ENCODE measurements around the gene GJE1. TPM values are rescaled to one million over a fixed set of nuclear protein-coding genes. Genes with fewer than 3 reads are reported as not detected.

The GJE1 gene
- total RNA-seq, 2 donors from 2014 or later, result not detected

DNA sequence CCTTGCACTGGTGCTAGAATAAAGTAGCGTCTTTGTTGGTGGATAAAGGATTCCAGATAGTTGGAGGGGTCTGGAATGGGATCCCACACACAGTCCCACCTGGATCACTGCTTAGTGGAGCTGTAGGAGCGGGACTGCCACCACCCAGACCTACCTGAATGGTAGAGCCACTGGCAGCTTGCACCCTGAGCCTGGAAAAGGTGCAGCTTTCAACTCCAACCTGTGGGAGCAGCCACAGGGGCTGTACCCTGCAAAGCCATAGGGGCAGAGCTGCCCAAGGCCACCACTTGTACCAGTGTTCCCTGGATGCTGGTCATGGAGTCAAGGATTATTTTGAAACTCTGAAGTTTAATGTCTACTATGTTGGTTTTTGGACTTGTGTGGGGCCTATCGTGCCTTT lies 41.3 kb downstream of the GJE1 start:
- H3K9me3 ChIP-seq (ENCODE audit: control insufficient read depth, low read length), result no peaks in the 10 kb centered on the region
- H3K36me3 Mint-ChIP-seq (ENCODE audit: low read depth), result peaks cover 42% of the 10 kb centered on the region
- no peak overlapping the region for H3K27ac Mint-ChIP-seq
- no peak overlapping the region for H3K9ac ChIP-seq (ENCODE audit: extremely low read depth, low read length, poor library complexity, severe bottlenecking)
- H3K4me1 ChIP-seq (ENCODE audit: control insufficient read depth, insufficient read depth, low read length), result no peaks in the 10 kb centered on the region
- no peaks in the 10 kb centered on the region for H3K4me1 Mint-ChIP-seq
- WGBS, 2 experiments (ENCODE audit: insufficient coverage in 1 of 2, insufficient read length in 1 of 2), result 97% methylated on average over 3 of the region's 3 CpGs; no CpG with 5 or more reads in 1 of the 2 experiments
- no peaks in the 10 kb centered on the region for H3K27me3 ChIP-seq (ENCODE audit: control insufficient read depth, insufficient read depth, low read length, poor library complexity, severe bottlenecking)
- no peak for DNase-seq
- no peak overlapping the region for H3K4me3 Mint-ChIP-seq
- H3K4me3 ChIP-seq (ENCODE audit: low read length), result no peak overlapping the region
- H3K9me3 Mint-ChIP-seq, result no peaks in the 10 kb centered on the region
- H3K36me3 ChIP-seq (ENCODE audit: control insufficient read depth, insufficient read depth, low read length), result peaks cover 62% of the 10 kb centered on the region
- TF ChIP-seq, protein P1, sequence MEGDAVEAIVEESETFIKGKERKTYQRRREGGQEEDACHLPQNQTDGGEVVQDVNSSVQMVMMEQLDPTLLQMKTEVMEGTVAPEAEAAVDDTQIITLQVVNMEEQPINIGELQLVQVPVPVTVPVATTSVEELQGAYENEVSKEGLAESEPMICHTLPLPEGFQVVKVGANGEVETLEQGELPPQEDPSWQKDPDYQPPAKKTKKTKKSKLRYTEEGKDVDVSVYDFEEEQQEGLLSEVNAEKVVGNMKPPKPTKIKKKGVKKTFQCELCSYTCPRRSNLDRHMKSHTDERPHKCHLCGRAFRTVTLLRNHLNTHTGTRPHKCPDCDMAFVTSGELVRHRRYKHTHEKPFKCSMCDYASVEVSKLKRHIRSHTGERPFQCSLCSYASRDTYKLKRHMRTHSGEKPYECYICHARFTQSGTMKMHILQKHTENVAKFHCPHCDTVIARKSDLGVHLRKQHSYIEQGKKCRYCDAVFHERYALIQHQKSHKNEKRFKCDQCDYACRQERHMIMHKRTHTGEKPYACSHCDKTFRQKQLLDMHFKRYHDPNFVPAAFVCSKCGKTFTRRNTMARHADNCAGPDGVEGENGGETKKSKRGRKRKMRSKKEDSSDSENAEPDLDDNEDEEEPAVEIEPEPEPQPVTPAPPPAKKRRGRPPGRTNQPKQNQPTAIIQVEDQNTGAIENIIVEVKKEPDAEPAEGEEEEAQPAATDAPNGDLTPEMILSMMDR (conservative IDR thresholded peaks at IDR 0.05), result no peak
- H3K27me3 Mint-ChIP-seq (ENCODE audit: insufficient read depth), result no peaks in the 10 kb centered on the region
- no peak overlapping the region for H3K27ac ChIP-seq (ENCODE audit: low read depth, low read length)

DNA sequence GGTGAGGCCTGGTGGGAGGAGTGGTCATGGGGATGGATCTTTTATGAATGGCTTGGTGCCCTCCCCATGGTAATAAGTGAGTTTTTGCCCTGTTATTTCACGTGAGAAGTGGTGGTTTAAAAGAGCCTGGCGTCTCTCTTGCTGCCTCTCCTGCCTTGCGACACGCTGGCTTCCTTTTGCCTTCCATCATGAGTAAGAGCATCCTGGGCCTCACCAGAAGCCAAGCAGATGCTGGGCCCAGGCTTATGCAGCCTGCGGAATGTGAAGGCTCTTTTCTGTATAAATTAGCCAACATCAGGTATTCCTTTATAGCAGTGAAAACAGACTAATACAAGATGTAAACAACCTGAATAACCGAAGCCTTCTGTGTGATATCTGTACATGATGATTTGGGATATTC lies 42.0 kb downstream of the GJE1 start:
- no peak overlapping the region for H3K4me3 Mint-ChIP-seq

DNA sequence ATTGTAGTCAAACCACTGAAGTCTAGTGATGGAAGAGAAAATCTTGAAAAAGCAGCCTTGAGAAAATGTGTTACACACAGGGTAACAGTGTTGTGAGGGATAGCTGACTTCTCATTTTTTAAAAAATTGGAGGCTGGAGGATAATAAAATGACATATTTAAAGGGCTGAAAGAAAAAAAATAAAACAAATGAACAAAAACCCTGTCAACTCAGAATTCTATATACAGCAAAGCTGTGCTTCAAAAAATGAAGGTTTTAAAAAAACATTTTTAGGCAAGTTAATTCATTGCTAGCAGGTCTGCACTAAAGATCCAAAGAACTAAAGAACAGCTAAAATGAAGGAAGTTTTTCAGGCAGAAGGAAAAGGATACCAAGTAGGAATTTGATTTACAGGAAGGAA lies 45.4 kb downstream of the GJE1 start:
- H3K4me3 ChIP-seq (ENCODE audit: low read length), result no peak overlapping the region
- H3K27me3 ChIP-seq (ENCODE audit: control insufficient read depth, insufficient read depth, low read length, poor library complexity, severe bottlenecking), result no peaks in the 10 kb centered on the region
- Mint-ChIP-seq H3K4me1 (no peaks in the 10 kb centered on the region), H3K27ac (no peak overlapping the region), H3K4me3 (no peak overlapping the region), H3K9me3 (no peaks in the 10 kb centered on the region), H3K36me3 (ENCODE audit: low read depth) (peaks cover 27% of the 10 kb centered on the region), H3K27me3 (ENCODE audit: insufficient read depth) (no peaks in the 10 kb centered on the region)
- H3K36me3 ChIP-seq (ENCODE audit: control insufficient read depth, insufficient read depth, low read length), result peaks cover 40% of the 10 kb centered on the region
- DNase-seq, result no peak
- no peak overlapping the region for H3K27ac ChIP-seq (ENCODE audit: low read depth, low read length)
- no peaks in the 10 kb centered on the region for H3K4me1 ChIP-seq (ENCODE audit: control insufficient read depth, insufficient read depth, low read length)
- H3K9ac ChIP-seq (ENCODE audit: extremely low read depth, low read length, poor library complexity, severe bottlenecking), result no peak overlapping the region
- TF ChIP-seq, protein P1 (conservative IDR thresholded peaks at IDR 0.05), result no peak
- no peaks in the 10 kb centered on the region for H3K9me3 ChIP-seq (ENCODE audit: control insufficient read depth, low read length)

More for the DNA sequence above, 42.0 kb downstream of the GJE1 start:
- Histone ChIP-seq H3K9me3 (ENCODE audit: control insufficient read depth, low read length) (no peaks in the 10 kb centered on the region), H3K4me3 (ENCODE audit: low read length) (no peak overlapping the region), H3K4me1 (ENCODE audit: control insufficient read depth, insufficient read depth, low read length) (no peaks in the 10 kb centered on the region), H3K9ac (ENCODE audit: extremely low read depth, low read length, poor library complexity, severe bottlenecking) (no peak overlapping the region), H3K36me3 (ENCODE audit: control insufficient read depth, insufficient read depth, low read length) (peaks cover 57% of the 10 kb centered on the region), H3K27me3 (ENCODE audit: control insufficient read depth, insufficient read depth, low read length, poor library complexity, severe bottlenecking) (no peaks in the 10 kb centered on the region), H3K27ac (ENCODE audit: low read depth, low read length) (no peak overlapping the region)
- whole genome bisulfite sequencing, 2 experiments (ENCODE audit: insufficient coverage in 1 of 2, insufficient read length in 1 of 2), result 96 to 100% methylated on average over 2 to 6 of the region's 6 CpGs
- Mint-ChIP-seq H3K27me3 (ENCODE audit: insufficient read depth) (no peaks in the 10 kb centered on the region), H3K36me3 (ENCODE audit: low read depth) (peaks cover 42% of the 10 kb centered on the region), H3K4me1 (no peaks in the 10 kb centered on the region), H3K9me3 (no peaks in the 10 kb centered on the region), H3K27ac (no peak overlapping the region)
- TF ChIP-seq, protein P1 (conservative IDR thresholded peaks at IDR 0.05), result no peak
- DNase-seq, result no peak

Data from endodermal cell (in vitro differentiated cells).